Parathyroid adenoma (tissue), 2 donors: ENCODE measurements around the gene DUS3L.

Experiments
- H2AFZ ChIP-seq: fragments of 300-600 bp; sonication (generic); one replicate; pipeline ENCODE4 v1.7.0; 2017; ENCODE audit warnings: antibody characterized with exemption, mild to moderate bottlenecking
- H3K27ac ChIP-seq: fragments of 300-600 bp; sonication (generic); one replicate; pipeline ENCODE4 v1.7.0; 2017
- H3K27me3 ChIP-seq: fragments of 300-600 bp; sonication (generic); one replicate; pipeline ENCODE4 v1.7.0; 2017; ENCODE audit warnings: low read length; ENCODE audit not compliant: control insufficient read depth, insufficient read depth
- H3K36me3 ChIP-seq: fragments of 300-600 bp; sonication (generic); one replicate; pipeline ENCODE4 v1.7.0; 2017; ENCODE audit warnings: low read length; ENCODE audit not compliant: control insufficient read depth, insufficient read depth
- H3K4me1 ChIP-seq: fragments of 300-600 bp; sonication (generic); one replicate; pipeline ENCODE4 v1.7.0; 2017; ENCODE audit warnings: control low read depth
- H3K4me2 ChIP-seq: fragments of 300-600 bp; sonication (generic); one replicate; pipeline ENCODE4 v1.7.0; 2017; ENCODE audit warnings: low read length
- H3K4me3 ChIP-seq: fragments of 300-600 bp; sonication (generic); one replicate; pipeline ENCODE4 v1.7.0; 2017; ENCODE audit warnings: low read depth, low read length
- H3K79me2 ChIP-seq: fragments of 300-600 bp; sonication (generic); one replicate; pipeline ENCODE4 v1.7.0; 2017; ENCODE audit warnings: control low read depth
- H3K9ac ChIP-seq: fragments of 300-600 bp; sonication (generic); one replicate; pipeline ENCODE4 v1.7.0; 2017; ENCODE audit warnings: mild to moderate bottlenecking
- H3K9me3 ChIP-seq: fragments of 300-600 bp; sonication (generic); one replicate; pipeline ENCODE4 v1.7.0; 2017; ENCODE audit warnings: low read length; ENCODE audit not compliant: control insufficient read depth
- TF ChIP-seq, protein P1 (sequence below): fragments of 300-600 bp; sonication (generic); IDR thresholded peaks from one replicate; pipeline ENCODE4 v1.7.0; 2017; ENCODE audit warnings: antibody characterized with exemption, mild to moderate bottlenecking
- donor health status: primary hyperparathyroidism.

The DUS3L gene

DNA sequence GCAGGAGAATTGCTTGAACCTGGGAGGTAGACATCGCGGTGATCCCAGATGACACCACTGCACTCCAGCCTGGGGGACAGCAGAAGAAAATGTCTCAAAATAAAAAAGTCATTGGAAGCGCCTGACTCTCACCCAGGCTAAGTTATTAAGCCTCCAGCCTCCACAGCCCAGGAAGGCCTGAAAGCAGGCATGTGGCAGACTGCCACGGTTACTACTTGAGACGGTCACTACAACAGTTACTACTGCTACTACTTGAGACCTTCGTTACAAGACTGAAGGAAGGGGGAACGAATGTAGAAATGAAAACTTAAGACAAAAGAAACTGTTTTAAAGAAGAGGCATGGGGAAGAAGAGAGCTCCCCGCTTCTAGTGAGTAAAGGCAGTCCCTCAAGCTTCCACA, 16.0 kb downstream of the DUS3L start:
- H3K36me3 ChIP-seq = no peaks in the 10 kb centered on the region
- no peak overlapping the region for H2AFZ ChIP-seq
- H3K4me1 ChIP-seq = no peaks in the 10 kb centered on the region
- H3K27me3 ChIP-seq = no peaks in the 10 kb centered on the region
- no peak overlapping the region for H3K27ac ChIP-seq
- no peak overlapping the region for H3K9ac ChIP-seq
- no peaks in the 10 kb centered on the region for H3K79me2 ChIP-seq
- TF ChIP-seq, protein P1, sequence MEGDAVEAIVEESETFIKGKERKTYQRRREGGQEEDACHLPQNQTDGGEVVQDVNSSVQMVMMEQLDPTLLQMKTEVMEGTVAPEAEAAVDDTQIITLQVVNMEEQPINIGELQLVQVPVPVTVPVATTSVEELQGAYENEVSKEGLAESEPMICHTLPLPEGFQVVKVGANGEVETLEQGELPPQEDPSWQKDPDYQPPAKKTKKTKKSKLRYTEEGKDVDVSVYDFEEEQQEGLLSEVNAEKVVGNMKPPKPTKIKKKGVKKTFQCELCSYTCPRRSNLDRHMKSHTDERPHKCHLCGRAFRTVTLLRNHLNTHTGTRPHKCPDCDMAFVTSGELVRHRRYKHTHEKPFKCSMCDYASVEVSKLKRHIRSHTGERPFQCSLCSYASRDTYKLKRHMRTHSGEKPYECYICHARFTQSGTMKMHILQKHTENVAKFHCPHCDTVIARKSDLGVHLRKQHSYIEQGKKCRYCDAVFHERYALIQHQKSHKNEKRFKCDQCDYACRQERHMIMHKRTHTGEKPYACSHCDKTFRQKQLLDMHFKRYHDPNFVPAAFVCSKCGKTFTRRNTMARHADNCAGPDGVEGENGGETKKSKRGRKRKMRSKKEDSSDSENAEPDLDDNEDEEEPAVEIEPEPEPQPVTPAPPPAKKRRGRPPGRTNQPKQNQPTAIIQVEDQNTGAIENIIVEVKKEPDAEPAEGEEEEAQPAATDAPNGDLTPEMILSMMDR = no peak
- H3K9me3 ChIP-seq = no peaks in the 10 kb centered on the region
- H3K4me3 ChIP-seq = no peak overlapping the region
- H3K4me2 ChIP-seq = no peak overlapping the region

DNA sequence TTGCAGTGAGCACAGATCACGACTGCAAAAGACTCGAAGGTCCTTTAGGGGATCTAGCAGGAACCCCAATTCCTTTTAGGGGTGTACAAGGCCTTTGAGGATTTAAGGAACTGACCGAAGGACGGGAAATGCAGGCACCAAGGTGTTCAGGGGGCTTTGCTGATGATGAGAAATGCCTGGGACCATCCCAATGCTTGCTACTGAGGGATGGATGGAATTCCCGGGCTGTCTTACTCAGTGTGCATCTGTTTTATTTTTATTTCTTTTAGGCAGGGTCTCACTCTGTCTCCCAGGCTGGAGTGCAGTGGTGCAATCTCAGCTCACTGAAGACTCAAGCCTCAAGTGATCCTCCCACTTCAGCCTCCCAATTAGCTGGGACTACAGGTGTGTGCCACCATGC, 17.7 kb downstream of the DUS3L start:
- Histone ChIP-seq H3K4me2 (no peak overlapping the region), H2AFZ (no peak overlapping the region), H3K4me1 (no peaks in the 10 kb centered on the region), H3K9me3 (no peaks in the 10 kb centered on the region), H3K27me3 (no peaks in the 10 kb centered on the region), H3K79me2 (no peaks in the 10 kb centered on the region), H3K27ac (no peak overlapping the region), H3K4me3 (no peak overlapping the region), H3K36me3 (no peaks in the 10 kb centered on the region), H3K9ac (no peak overlapping the region)
- TF ChIP-seq, protein P1 = no peak

DNA sequence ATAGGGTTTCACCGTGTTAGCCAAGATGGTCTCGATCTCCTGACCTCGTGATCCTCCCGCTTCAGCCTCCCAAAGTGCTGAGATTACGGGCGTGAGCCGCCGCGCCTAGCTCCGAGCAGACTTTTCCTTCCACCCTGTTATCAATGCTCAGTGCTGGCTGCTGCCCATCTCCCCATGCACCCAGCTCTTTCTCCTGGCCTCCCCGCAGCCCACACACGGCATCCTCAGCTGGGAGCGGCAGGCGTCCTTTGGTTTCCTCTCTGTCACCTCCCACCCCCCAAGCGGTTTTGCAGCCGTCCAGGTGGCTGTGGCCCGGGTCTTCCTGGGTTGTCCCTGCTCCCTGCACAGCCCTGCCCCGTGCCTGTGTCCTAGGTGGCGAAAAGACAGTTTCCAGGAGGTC, 18.5 kb downstream of the DUS3L start:
- no peaks in the 10 kb centered on the region for H3K27me3 ChIP-seq
- H3K9me3 ChIP-seq = no peaks in the 10 kb centered on the region
- no peak overlapping the region for H3K27ac ChIP-seq
- no peaks in the 10 kb centered on the region for H3K79me2 ChIP-seq
- H2AFZ ChIP-seq = no peak overlapping the region
- no peaks in the 10 kb centered on the region for H3K4me1 ChIP-seq
- no peak overlapping the region for H3K4me3 ChIP-seq
- no peaks in the 10 kb centered on the region for H3K36me3 ChIP-seq
- H3K9ac ChIP-seq = no peak overlapping the region
- TF ChIP-seq, protein P1 = no peak
- H3K4me2 ChIP-seq = no peak overlapping the region

DNA sequence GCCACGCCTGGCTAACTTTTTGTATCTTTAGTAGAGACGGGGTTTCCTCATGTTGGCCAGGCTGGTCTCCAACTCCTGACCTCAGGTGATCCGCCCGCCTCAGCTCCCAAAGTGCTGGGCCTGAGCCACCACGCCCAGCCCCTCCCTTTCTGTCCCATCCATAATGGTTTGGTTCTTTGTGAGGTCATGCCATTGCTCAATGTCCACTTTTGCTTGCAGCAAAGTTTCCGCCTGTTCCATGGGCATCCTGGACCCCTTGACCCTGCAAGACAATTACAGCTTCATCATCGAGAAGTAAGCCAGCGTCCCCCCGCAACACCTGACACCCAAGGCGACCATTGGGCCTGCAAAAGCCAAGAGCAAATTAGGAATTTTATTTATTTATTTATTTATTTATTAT, 23.0 kb downstream of the DUS3L start:
- Histone ChIP-seq H3K9me3 (no peaks in the 10 kb centered on the region), H3K27ac (no peak overlapping the region), H3K4me2 (no peak overlapping the region), H3K79me2 (no peaks in the 10 kb centered on the region), H3K4me3 (no peak overlapping the region), H3K36me3 (no peaks in the 10 kb centered on the region), H3K9ac (no peak overlapping the region), H3K4me1 (no peaks in the 10 kb centered on the region), H3K27me3 (no peaks in the 10 kb centered on the region), H2AFZ (no peak overlapping the region)
- TF ChIP-seq, protein P1 = no peak

DNA sequence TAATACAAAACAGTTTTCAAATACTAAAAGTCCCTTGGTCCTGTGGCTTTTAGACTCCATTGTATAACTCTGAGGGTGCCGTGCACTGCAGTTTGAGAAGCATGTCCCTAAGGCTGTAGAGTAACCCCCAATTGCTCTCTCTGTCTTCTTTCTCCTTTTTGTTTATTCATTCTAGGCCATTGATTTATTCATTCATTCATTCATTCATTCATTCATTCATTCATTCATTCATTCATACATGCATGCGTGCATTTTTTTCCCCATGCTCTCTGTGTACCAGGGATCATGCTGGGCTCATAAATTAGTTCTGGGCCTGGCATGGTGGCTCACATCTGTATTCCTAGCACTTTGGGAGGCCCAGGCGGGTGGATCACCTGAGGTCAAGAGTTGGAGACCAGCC, 25.7 kb downstream of the DUS3L start:
- H3K9me3 ChIP-seq = no peaks in the 10 kb centered on the region
- no peaks in the 10 kb centered on the region for H3K79me2 ChIP-seq

More for the DNA sequence above, 25.7 kb downstream of the DUS3L start:
- H3K27ac ChIP-seq = no peak overlapping the region
- no peaks in the 10 kb centered on the region for H3K36me3 ChIP-seq
- H3K4me3 ChIP-seq = no peak overlapping the region
- H3K4me2 ChIP-seq = no peak overlapping the region
- H3K4me1 ChIP-seq = no peaks in the 10 kb centered on the region
- H3K27me3 ChIP-seq = no peaks in the 10 kb centered on the region
- TF ChIP-seq, protein P1 = no peak
- H3K9ac ChIP-seq = no peak overlapping the region
- no peak overlapping the region for H2AFZ ChIP-seq
